IMR-90 (cell line): ENCODE results near the gene SLC35D3.

Experiments
- CTCF ChIP-seq: conservative IDR thresholded peaks from 2 replicates; pipeline ENCODE4 v1.5.1; 2012; ENCODE audit warnings: mild to moderate bottlenecking, low read depth, low read length, improper control_type of control experiment
- FOS ChIP-seq: fragments of 150-350 bp; IDR thresholded peaks from 2 replicates; pipeline ENCODE4 v1.6.1; 2016; ENCODE audit warnings: low read depth, low read length
- MAZ ChIP-seq: IDR thresholded peaks from 2 replicates; pipeline ENCODE4 v1.6.1; 2012; ENCODE audit warnings: low read depth, mild to moderate bottlenecking, low read length, improper control_type of control experiment, moderate library complexity, borderline replicate concordance
- NFE2L2 ChIP-seq: fragments of 150-350 bp; IDR thresholded peaks from 2 replicates; pipeline ENCODE4 v1.6.1; 2016; ENCODE audit warnings: low read depth, mild to moderate bottlenecking, low read length
- POLR2A ChIP-seq: IDR thresholded peaks from 2 replicates; pipeline ENCODE4 v1.6.1; 2012; ENCODE audit warnings: mild to moderate bottlenecking, low read depth, low read length
- RCOR1 ChIP-seq: IDR thresholded peaks from 2 replicates; pipeline ENCODE4 v1.6.1; 2012; ENCODE audit warnings: mild to moderate bottlenecking, low read length, improper control_type of control experiment; ENCODE audit not compliant: insufficient replicate concordance
- RFX5 ChIP-seq: IDR thresholded peaks from 2 replicates; pipeline ENCODE4 v1.8.0; 2012; ENCODE audit warnings: low read depth, mild to moderate bottlenecking, low read length, moderate library complexity

- TF ChIP-seq CTCF (no peak), FOS (no peak), POLR2A (no peak), MAZ (no peak), RFX5 (no peak), NFE2L2 (no peak), RCOR1 (no peak)
These were observed 23.0 kb downstream of the SLC35D3 start for GRCh38 chr6:136945072-136945471.
